Gastroesophageal sphincter (tissue), 4 donors: ENCODE data around the gene MBOAT7. TPM values are rescaled to one million over a fixed set of nuclear protein-coding genes. Genes with fewer than 3 reads are reported as not detected.

Experiments used
- ATAC-seq: fragments of 150-250 bp; one replicate; pipeline ENCODE4 v1.9.1; 2016; ENCODE audit warnings: mild to moderate bottlenecking, moderate library complexity
- H3K27ac ChIP-seq, 4 donors: fragments of 200-600 bp; sonication (generic) in 3 of 4; 1 replicate in 3 of 4; 2 replicates in 1 of 4; pipeline ENCODE4 v1.5.1; 2016 to 2019
- H3K27me3 ChIP-seq: fragments of 200-600 bp; sonication (generic); one replicate; pipeline ENCODE4 v1.5.1; 2019
- H3K36me3 ChIP-seq, 2 donors: fragments of 200-600 bp; sonication (generic); one replicate each; pipeline ENCODE4 v1.5.1; 2019; ENCODE audit warnings: control low read depth in 1 of 2
- H3K4me1 ChIP-seq, 3 donors: fragments of 200-600 bp; sonication (generic); 1 replicate in 2 of 3; 2 replicates in 1 of 3; pipeline ENCODE4 v1.5.1; 2016 to 2019; ENCODE audit warnings: control low read depth in 2 of 3
- H3K4me3 ChIP-seq, 2 donors: fragments of 200-600 bp; sonication (generic); one replicate each; pipeline ENCODE4 v1.5.1; 2019; ENCODE audit warnings: mild to moderate bottlenecking in 1 of 2, moderate library complexity in 1 of 2
- H3K9me3 ChIP-seq, 3 donors: fragments of 200-600 bp; sonication (generic); one replicate each; pipeline ENCODE4 v1.5.1; 2017 to 2019; ENCODE audit warnings: control low read depth in 2 of 3
- EP300 ChIP-seq: sonication (generic); formaldehyde crosslinking; IDR thresholded peaks from one replicate; pipeline ENCODE4 v1.6.1; 2017; ENCODE audit warnings: antibody characterized with exemption, mild to moderate bottlenecking
- POLR2A ChIP-seq, 2 donors: fragments of 450-650 bp; IDR thresholded peaks; one replicate each; pipeline ENCODE4 v1.6.1; 2017; ENCODE audit warnings: antibody characterized with exemption in 2 of 2, mild to moderate bottlenecking in 2 of 2, moderate library complexity in 1 of 2
- POLR2AphosphoS5 ChIP-seq: sonication (generic); formaldehyde crosslinking; IDR thresholded peaks from one replicate; pipeline ENCODE4 v1.6.1; 2017; ENCODE audit warnings: antibody characterized with exemption
- WGBS, 2 donors: methylation state at CpG; one replicate each; pipeline ENCODE4 v1.1.5; 2018; ENCODE audit warnings: low coverage in 1 of 2; 5-methylcytosine and 5-hydroxymethylcytosine counted together
- total RNA-seq, 4 donors: library from RNA; depleted of rRNA; stranded (reverse); fragments of >200 nt; gene quantifications; one replicate each; pipeline ENCODE4 v1.1.0, GENCODE V29; 2016
- TF ChIP-seq, protein P1 (sequence below), 4 experiments: fragments of 200-600 bp in 2 of 4; fragments of 450-650 bp in 2 of 4; sonication (generic) in 1 of 4; IDR thresholded peaks; one replicate each; pipeline ENCODE4 v1.5.1; 2017 to 2019; ENCODE audit warnings: antibody characterized with exemption in 4 of 4, mild to moderate bottlenecking in 2 of 4, moderate library complexity in 2 of 4

Gene MBOAT7
- total RNA-seq, 4 donors from 2014 or later, result 28.4 to 64.3 (median 36.5) TPM

DNA sequence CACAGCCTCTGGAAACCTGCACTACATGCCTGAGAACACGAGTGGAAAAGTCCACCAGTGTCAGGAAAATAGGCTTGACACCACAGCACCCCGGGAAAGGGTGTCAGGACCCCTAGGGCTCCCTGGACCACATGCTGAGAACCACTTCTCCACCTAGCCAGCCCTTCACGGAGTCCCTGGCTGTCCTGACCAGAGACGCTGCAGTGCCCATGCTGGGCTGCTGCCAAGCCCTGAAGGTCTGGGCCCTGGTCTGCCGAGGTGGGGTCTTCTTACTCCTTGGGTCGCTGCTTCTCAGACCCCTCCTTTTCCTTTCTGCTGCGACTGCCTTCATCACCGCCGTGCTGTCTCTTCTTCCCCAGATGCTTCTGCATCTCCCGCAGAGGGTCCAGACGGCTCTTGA, 32.9 kb downstream of the MBOAT7 start:
- 82 to 100% methylated on average over 1 to 4 of the region's 11 CpGs for WGBS, 2 donors
- H3K4me3 ChIP-seq, result no peak overlapping the region
- TF ChIP-seq POLR2AphosphoS5 (no peak), POLR2A (IDR thresholded peaks at IDR 0.05) (no peak), EP300 (no peak)
- TF ChIP-seq, protein P1, sequence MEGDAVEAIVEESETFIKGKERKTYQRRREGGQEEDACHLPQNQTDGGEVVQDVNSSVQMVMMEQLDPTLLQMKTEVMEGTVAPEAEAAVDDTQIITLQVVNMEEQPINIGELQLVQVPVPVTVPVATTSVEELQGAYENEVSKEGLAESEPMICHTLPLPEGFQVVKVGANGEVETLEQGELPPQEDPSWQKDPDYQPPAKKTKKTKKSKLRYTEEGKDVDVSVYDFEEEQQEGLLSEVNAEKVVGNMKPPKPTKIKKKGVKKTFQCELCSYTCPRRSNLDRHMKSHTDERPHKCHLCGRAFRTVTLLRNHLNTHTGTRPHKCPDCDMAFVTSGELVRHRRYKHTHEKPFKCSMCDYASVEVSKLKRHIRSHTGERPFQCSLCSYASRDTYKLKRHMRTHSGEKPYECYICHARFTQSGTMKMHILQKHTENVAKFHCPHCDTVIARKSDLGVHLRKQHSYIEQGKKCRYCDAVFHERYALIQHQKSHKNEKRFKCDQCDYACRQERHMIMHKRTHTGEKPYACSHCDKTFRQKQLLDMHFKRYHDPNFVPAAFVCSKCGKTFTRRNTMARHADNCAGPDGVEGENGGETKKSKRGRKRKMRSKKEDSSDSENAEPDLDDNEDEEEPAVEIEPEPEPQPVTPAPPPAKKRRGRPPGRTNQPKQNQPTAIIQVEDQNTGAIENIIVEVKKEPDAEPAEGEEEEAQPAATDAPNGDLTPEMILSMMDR (IDR thresholded peaks at IDR 0.05), result no peak
- no peak overlapping the region for H3K27ac ChIP-seq
- peaks cover 0 to 44% (median 20%) of the 10 kb centered on the region in 3 donors for H3K4me1 ChIP-seq
- no peaks in the 10 kb centered on the region for H3K27me3 ChIP-seq
- no peak for ATAC-seq
- no peaks in the 10 kb centered on the region for H3K9me3 ChIP-seq
- H3K36me3 ChIP-seq, result peaks cover 0 to 68% of the 10 kb centered on the region in 2 donors

DNA sequence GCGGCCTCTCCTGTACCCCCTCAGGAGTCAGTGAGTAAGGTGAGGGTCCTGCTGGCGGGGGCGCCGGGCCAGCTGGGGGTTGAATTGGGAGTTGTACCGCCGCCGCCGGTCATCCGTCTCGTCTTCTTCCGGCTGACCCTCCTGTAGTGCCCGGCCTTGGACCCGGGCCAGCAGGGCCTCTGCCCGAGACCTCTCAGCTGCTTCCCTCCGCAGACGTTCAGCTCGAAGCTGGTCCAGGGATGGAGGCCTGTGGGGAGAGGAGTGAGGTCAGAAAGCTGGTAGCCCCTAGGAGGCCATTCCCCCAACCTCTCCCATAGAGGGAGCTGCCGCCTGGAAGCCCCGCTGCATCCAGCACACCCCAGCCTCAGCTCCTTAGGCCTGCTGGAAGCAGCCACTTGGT, 33.7 kb downstream of the MBOAT7 start:
- no peak for TF ChIP-seq POLR2A (IDR thresholded peaks at IDR 0.05)
- TF ChIP-seq, protein P1 (IDR thresholded peaks at IDR 0.05), result no peak
- TF ChIP-seq EP300, result no peak
- TF ChIP-seq POLR2AphosphoS5, result no peak
- ATAC-seq, result no peak
- H3K36me3 ChIP-seq, result peaks cover 0 to 76% of the 10 kb centered on the region in 2 donors

DNA sequence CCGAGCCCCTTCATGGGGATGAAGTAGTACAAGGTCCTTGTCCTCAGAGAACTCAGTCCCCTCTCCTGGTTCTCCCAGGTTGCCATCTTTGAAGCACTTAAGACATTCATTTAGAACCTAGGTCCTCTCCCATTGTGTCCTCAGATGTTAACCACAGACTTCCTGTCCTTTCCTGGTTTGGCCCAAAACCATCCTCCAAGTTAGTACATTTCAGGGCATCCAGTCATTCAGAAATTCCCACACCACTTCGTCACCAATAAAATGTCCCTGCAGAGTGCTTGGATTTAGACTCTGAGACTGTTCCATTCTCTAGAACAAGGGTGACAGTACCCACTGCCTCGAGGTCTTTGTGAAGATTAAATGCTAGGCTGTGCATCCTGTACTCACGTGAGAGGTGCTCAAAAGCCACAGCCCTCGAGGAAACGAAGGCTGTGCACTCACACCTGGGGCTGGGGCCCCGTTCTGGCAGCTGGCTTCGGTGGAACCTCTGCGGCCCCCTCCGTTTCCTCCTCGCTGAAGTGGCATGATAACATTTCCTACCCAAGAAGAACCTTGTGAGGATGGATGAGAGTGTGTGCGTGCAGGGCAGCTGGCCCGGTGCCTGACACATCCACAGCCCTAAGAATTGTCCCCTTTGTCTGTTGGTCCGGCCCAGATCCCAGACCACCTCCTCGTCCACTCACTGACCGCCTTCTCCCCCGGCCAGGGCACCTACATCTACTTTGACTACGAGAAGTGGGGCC, 34.6 kb downstream of the MBOAT7 start:
- Histone ChIP-seq H3K36me3 (peaks cover 0 to 85% of the 10 kb centered on the region in 2 donors), H3K27ac (peak overlapping the region in 2 of 4 donors; percentile 13 to 23), H3K27me3 (no peaks in the 10 kb centered on the region), H3K9me3 (no peaks in the 10 kb centered on the region), H3K4me3 (no peak overlapping the region), H3K4me1 (peaks cover 0 to 29% (median 9%) of the 10 kb centered on the region in 3 donors)
- no peak for TF ChIP-seq POLR2A (IDR thresholded peaks at IDR 0.05)
- TF ChIP-seq POLR2AphosphoS5, result no peak
- TF ChIP-seq, protein P1 (IDR thresholded peaks at IDR 0.05), result no peak
- no peak for TF ChIP-seq EP300
- no peak for ATAC-seq
- 70 to 78% methylated on average over 8 to 12 of the region's 18 CpGs for WGBS, 2 donors

More for the DNA sequence above, 33.7 kb downstream of the MBOAT7 start:
- Histone ChIP-seq H3K9me3 (no peaks in the 10 kb centered on the region), H3K27ac (peak overlapping the region in 1 of 4 donors; percentile 13), H3K4me3 (no peak overlapping the region), H3K27me3 (no peaks in the 10 kb centered on the region), H3K4me1 (peaks cover 0 to 36% (median 16%) of the 10 kb centered on the region in 3 donors)
- WGBS, 2 donors, result 66 to 79% methylated on average over 2 to 13 of the region's 19 CpGs

DNA sequence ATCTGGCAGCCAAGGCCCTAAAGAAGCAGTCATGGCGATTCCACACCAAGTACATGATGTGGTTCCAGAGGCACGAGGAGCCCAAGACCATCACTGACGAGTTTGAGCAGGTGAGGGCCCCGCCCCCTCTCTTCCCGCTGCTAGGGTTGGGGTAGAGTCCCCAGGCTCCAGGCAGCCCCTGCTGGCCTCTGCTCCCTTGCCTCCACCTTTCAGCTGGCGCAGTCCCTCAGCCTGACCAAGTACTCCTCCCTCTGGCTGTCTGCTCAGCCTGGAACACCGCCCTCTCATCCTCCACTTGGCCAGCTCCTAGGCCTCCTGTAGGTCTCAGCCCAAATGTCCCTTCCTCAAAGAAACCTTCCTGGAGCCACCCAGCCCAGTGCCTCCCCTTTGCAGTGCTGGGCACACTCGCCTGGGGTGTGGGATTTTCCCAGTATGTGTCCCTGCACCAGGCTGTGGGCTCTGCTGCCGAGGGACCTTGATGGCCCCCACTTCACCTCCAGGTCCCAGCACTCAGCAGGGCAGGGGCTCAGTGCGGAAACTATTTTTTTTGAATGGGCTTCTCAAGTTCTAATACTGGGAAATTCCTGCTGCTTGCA, 35.6 kb downstream of the MBOAT7 start:
- no peak for ATAC-seq
- H3K27me3 ChIP-seq, result no peaks in the 10 kb centered on the region

DNA sequence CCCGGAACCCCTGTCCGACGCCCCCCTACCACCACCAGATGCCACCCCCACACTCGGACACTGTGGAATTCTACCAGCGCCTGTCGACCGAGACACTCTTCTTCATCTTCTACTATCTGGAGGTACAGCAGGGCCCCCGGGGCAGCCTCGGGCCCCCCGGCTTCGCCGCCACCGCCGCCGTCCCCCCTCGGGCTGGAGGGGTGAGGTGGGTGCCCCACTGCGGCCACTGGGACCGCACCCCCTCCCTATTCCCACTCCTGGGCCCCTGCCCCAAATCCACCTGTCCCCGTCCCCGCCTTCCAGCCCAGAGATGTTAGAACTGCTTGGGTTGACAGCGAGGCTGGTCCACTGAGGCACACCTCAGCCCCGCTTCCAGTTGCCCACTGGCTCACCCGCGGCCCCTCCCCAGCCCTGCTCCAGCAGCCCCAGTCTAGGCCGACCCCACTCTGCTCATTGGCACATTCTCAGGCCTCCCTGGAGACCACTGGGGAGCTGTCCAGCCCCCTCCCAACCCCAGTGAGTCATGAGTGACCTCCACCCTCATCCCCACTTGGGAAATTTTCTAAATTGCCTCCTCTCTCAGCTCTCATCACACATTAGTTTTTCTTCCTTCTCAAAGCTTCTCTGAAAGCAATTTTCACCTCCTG, 36.4 kb downstream of the MBOAT7 start:
- 64 to 91% methylated on average over 5 to 6 of the region's 25 CpGs for WGBS, 2 donors
- H3K4me3 ChIP-seq, result no peak overlapping the region
- H3K27me3 ChIP-seq, result no peaks in the 10 kb centered on the region
- peak; percentile 48 for ATAC-seq
- TF ChIP-seq POLR2AphosphoS5 (no peak), POLR2A (IDR thresholded peaks at IDR 0.05) (no peak), EP300 (no peak)
- TF ChIP-seq, protein P1 (IDR thresholded peaks at IDR 0.05), result no peak
- H3K27ac ChIP-seq, result peak overlapping the region in 3 of 4 donors; percentile 33 to 54 (median 45)
- H3K4me1 ChIP-seq, result peaks cover 0 to 24% (median 3%) of the 10 kb centered on the region in 3 donors
- no peaks in the 10 kb centered on the region for H3K9me3 ChIP-seq
- H3K36me3 ChIP-seq, result peaks cover 0 to 100% of the 10 kb centered on the region in 2 donors

More for the DNA sequence above, 35.6 kb downstream of the MBOAT7 start:
- H3K36me3 ChIP-seq, result peaks cover 0 to 94% of the 10 kb centered on the region in 2 donors
- no peak for TF ChIP-seq POLR2AphosphoS5
- TF ChIP-seq POLR2A (IDR thresholded peaks at IDR 0.05), result no peak
- no peak for TF ChIP-seq EP300
- peaks cover 0 to 26% (median 8%) of the 10 kb centered on the region in 3 donors for H3K4me1 ChIP-seq
- no peaks in the 10 kb centered on the region for H3K9me3 ChIP-seq
- no peak overlapping the region for H3K4me3 ChIP-seq
- peak overlapping the region in 3 of 4 donors; percentile 33 to 54 (median 45) for H3K27ac ChIP-seq
- 58 to 100% methylated on average over 1 to 3 of the region's 10 CpGs for WGBS, 2 donors
